NCI-H1105 (cell line): ENCODE measurements around the gene TRAK1.

Experiments used
- DNase-seq: peaks from one replicate; lab custom pipeline; 2025; lab: John Stamatoyannopoulos, UW

The TRAK1 gene

DNA sequence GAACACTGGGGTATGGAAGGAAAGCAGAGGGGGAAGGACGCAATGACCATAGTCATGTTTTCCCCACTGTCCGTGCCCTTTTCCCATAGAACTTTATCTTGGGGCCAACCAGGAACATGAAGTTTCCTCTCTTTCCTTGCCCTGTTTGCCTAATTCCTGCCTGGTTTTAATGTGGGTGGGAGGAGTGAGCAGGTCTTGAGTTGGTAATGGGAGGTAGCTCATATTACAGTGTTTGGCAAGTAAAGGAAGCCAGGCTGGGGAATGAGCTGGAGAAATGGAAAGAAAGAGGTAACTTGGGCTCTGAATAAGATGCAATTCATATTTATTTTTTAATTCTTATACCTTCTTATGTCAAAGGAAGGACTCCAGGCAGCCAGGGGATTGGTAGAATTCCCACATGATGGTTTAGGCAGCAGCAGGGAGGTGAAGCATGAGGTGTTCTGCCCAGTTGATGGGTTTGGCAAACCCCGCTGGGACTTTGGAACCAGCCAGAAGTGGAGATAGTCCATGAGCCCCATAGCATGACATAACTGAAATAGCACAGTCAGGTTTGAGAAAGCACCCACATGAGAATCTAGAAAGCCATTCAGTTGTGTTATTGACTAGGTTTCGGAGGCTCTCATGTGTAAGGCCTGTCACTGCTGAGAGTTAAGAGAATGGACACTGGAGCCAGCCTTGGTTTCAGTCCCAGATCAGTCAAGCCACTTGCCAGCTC is 114.8 kb downstream of the TRAK1 start:
- DNase-seq: no peak

GRCh38 chr3:42209917-42210316 is 118.8 kb downstream of the TRAK1 start:
- DNase-seq: no peak

DNA sequence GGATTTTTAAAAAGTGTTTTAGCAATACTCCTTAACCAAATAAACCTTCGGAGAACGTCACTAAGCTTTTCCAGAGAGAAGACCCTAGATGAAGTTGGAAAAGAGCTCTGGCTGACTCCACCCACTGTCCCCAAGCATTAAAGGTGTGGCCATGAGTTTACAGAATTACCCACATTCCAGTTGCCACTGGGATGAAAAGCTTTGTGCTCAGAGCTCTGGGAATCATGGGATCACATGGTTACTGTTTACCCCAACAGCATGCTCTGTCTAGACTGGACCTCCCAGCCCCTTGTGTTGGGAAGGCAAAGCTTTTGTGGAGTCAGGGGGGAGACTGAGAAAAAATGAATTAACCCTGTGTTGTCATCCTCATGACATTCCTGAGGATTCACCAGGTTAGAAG is 119.6 kb downstream of the TRAK1 start:
- no peak for DNase-seq

GRCh38 chr3:42213417-42213816 is 122.3 kb downstream of the TRAK1 start:
- DNase-seq: no peak

DNA sequence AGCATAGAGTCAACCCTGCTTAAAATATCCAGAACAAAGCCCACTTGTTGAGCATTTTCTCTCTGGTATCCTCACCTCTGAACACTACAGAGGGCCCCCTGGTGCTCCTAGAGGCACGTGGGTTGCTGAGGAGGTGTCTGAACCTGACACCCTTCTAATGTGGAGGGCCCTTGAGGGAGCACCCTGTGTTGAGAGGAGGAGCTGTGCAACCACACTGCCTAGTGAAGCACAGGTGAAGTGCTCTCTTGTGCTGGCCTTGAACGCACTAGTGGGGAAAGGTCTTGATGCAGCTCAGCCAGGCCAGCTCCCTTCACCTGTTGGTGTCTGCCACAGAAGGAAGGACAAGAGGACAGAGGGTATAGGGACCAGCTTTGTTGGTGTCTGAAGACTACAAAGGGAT is 122.9 kb downstream of the TRAK1 start:
- DNase-seq: no peak

DNA sequence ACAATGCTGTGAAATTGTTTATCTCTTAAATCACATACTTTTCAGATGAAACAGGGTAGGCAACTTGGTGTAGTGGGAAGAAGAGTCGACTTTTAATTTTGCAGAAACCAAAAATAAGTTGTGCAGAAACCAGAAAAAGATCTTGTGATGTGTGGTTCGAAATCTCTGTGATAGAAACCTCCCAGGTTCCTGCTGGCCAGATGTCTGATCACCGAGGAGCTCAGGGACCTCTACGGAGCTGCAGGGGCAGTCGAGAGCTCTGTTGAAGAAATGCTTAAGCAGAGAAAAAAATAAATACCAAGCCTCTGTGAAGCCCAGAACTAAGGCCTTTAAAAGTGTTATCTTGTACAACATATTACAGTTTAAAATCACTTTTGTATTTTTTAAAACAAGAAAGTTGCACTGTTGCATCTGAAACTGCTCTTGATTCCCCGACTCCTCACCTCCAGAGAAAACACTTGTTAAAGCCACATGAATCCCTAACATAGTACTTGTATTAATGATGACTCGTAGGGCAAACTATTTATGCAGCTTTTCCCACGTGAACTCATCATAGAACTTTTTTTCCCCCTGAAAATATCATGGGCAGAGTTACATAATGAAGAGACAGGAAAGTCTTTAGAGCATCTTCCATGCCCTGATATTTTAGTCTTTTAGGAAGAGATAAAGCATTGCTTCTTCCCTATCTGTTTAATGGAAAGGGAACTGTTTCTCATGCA is 123.6 kb downstream of the TRAK1 start:
- no peak for DNase-seq

DNA sequence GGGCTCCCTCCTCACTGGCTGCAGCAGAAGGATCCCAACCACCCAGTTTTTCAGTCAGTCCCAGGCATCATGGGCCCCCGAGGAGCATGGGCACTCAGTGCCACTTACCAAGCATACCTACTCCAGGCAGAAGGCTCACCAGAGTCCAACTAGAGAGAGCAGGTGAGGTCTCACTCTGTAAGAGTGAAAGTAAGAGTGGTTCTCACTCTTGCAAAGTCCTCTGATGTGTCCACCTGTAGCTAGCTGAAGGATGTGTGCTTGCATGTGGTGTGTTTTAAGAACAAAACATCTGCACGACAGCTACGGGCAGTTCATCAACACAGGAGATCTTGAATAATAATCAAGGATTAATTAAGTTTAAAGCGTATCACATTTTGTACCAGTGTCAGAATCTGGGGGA is 125.1 kb downstream of the TRAK1 start:
- DNase-seq: no peak

GRCh38 chr3:42216931-42217333 is 125.8 kb downstream of the TRAK1 start:
- DNase-seq: no peak

- DNase-seq: no peak
Observed at GRCh38 chr3:42220436-42221121, 129.4 kb downstream of the TRAK1 start.

- no peak for DNase-seq
Observed at GRCh38 chr3:42222942-42223693, 132.0 kb downstream of the TRAK1 start.

DNA sequence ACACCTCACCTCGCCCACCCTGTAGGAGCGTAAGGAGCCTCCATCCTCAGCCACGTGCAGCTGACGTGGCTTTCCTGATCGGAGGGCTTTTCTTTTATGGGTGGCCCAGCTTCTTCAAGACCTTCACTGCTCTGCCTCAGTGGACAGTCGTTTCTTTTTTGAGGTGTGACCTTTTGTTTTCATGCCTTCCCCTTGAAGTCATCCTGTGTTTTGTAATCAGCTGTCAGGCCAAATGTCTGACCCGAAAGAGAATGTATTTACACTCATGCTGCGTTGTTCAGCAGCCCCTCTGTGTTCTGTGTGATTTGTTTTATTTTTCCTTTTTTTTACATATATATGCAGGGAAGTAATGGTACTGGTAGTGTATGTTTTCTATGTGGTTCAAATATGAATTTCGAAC is 133.0 kb downstream of the TRAK1 start:
- DNase-seq: no peak

DNA sequence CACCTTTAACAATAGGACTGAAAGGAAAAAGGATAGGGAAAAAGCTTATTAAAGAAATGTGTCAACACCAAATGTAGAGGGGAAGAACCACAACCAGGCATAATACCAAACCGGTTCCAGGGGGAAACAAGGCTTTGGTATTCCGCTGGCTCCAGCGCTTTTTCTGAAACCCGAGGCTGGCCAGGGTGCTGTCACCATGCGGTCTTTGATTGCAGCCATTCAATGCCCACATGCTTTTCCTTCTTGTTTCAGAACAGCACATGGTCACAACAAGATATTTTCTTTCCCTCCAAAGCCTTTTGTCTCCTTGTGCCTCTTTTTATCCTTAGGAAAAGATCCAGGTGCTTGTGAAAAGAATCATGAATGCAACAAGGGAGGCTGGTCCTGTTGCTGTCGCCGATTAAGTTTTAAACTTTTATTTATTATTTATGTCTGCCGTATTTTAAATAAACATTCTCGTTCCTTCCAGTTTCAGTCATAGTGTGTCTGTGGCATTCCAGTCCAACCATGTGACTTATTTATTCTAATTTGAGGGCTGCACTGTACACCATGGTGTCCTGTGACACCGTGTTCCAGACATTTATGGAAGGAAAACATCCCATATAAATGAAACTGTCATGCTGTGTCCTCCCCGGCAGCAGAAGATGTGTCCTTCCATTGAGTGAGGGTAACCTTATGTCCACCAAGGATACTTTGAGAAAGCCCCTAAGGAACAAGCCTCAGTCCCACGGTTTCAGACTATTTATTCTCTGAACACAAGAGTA is 133.7 kb downstream of the TRAK1 start:
- no peak for DNase-seq

GRCh38 chr3:42225486-42226363 is 134.6 kb downstream of the TRAK1 start:
- no peak for DNase-seq

GRCh38 chr3:42226470-42227425 is 135.6 kb downstream of the TRAK1 start:
- DNase-seq: no peak

DNA sequence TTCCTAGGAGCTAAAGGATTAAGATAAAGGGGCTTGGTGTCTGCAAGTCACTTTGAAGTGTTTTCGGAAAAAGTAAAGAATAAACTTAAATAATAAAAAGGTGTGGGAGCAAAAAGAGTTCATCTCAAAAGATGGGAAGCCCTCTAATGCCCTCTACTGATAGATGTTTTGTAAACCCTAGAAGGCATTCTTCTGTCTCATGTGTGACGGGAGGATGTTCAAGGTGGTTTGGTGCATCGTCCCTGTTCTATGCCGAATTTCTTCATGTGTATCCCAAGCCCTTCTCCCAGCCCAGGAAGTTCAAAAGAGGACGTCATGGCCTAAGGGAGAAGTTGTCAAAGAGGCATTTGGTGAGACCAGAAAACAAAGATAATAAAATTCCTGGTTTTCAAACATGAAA is 137.6 kb downstream of the TRAK1 start:
- no peak for DNase-seq

GRCh38 chr3:42229266-42229941 is 138.2 kb downstream of the TRAK1 start:
- no peak for DNase-seq

GRCh38 chr3:42229942-42230688 is 139.0 kb downstream of the TRAK1 start:
- DNase-seq: peak; percentile 5

DNA sequence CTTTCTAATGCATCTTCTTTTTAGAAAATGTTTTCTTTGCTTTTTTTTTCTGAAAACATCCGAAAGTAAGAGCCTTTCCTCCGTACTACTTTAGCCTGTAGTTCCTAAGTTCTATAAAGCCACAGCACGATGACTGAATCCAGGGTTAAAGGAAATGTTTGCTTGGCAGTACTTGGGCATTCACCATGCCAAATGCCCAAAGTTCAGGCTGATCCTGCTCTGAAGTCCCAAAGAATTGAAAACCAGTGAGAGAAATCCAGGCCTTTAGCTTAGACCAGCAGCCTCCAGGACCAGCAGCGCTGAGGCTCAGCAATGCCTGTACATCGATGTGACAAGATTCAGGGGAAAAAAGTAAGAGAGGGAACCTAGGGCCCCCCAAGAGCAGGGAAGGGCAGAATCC is 139.7 kb downstream of the TRAK1 start:
- DNase-seq: no peak
